HUES6 (cell line): ENCODE measurements around the gene ECD.

Experiments used
- H3K27ac ChIP-seq: 2 replicates; pipeline ENCODE4 v1.7.0; 2013; ENCODE audit warnings: low read depth, mild to moderate bottlenecking, low read length, inconsistent platforms
- H3K27me3 ChIP-seq: 2 replicates; pipeline ENCODE4 v1.6.1; 2013; ENCODE audit warnings: low read length; ENCODE audit not compliant: control insufficient read depth, insufficient read depth
- H3K36me3 ChIP-seq: 2 replicates; pipeline ENCODE4 v1.6.1; 2013; ENCODE audit warnings: low read length; ENCODE audit not compliant: control insufficient read depth, insufficient read depth
- H3K4me1 ChIP-seq: 2 replicates; pipeline ENCODE4 v1.6.1; 2013; ENCODE audit warnings: low read length; ENCODE audit not compliant: control insufficient read depth, insufficient read depth
- H3K4me3 ChIP-seq: 2 replicates; pipeline ENCODE4 v1.5.1; 2013; ENCODE audit warnings: low read depth, low read length
- H3K9ac ChIP-seq: one replicate; pipeline ENCODE4 v1.6.1; 2013; ENCODE audit warnings: mild to moderate bottlenecking, low read length
- H3K9me3 ChIP-seq: 2 replicates; pipeline ENCODE4 v1.6.1; 2013; ENCODE audit warnings: low read depth, low read length; ENCODE audit not compliant: control insufficient read depth, insufficient read depth

Gene ECD

GRCh38 chr10:73183667-73184281 lies 16.0 kb upstream of the ECD start:
- Histone ChIP-seq H3K36me3 (peaks cover 14% of the 10 kb centered on the region), H3K4me3 (no peak overlapping the region), H3K27me3 (no peaks in the 10 kb centered on the region), H3K9me3 (no peaks in the 10 kb centered on the region), H3K4me1 (no peaks in the 10 kb centered on the region), H3K9ac (no peak overlapping the region), H3K27ac (no peak overlapping the region)

GRCh38 chr10:73182568-73182967 lies 14.8 kb upstream of the ECD start:
- Histone ChIP-seq H3K4me1 (no peaks in the 10 kb centered on the region), H3K27ac (no peak overlapping the region)

GRCh38 chr10:73174148-73174925 lies 6.5 kb upstream of the ECD start:
- Histone ChIP-seq H3K4me3 (no peak overlapping the region), H3K9me3 (no peaks in the 10 kb centered on the region), H3K36me3 (peaks cover 15% of the 10 kb centered on the region)

More at GRCh38 chr10:73182568-73182967, 14.8 kb upstream of the ECD start:
- Histone ChIP-seq H3K27me3 (no peaks in the 10 kb centered on the region), H3K36me3 (peaks cover 17% of the 10 kb centered on the region), H3K9ac (no peak overlapping the region), H3K4me3 (no peak overlapping the region), H3K9me3 (no peaks in the 10 kb centered on the region)

GRCh38 chr10:73172867-73173266 lies 5.1 kb upstream of the ECD start:
- no peak overlapping the region for H3K4me3 ChIP-seq
- peaks cover 13% of the 10 kb centered on the region for H3K36me3 ChIP-seq
- H3K27me3 ChIP-seq, result no peaks in the 10 kb centered on the region
- H3K9me3 ChIP-seq, result no peaks in the 10 kb centered on the region
- no peaks in the 10 kb centered on the region for H3K4me1 ChIP-seq
- no peak overlapping the region for H3K27ac ChIP-seq
- H3K9ac ChIP-seq, result no peak overlapping the region

More at GRCh38 chr10:73174148-73174925, 6.5 kb upstream of the ECD start:
- no peaks in the 10 kb centered on the region for H3K27me3 ChIP-seq
- H3K27ac ChIP-seq, result no peak overlapping the region
- H3K9ac ChIP-seq, result no peak overlapping the region
- no peaks in the 10 kb centered on the region for H3K4me1 ChIP-seq

GRCh38 chr10:73169320-73169719 lies 1.5 kb upstream of the ECD start:
- Histone ChIP-seq H3K27ac (no peak overlapping the region), H3K9me3 (no peaks in the 10 kb centered on the region), H3K27me3 (no peaks in the 10 kb centered on the region), H3K9ac (no peak overlapping the region), H3K4me3 (no peak overlapping the region; the same call in 1 of the 2 replicates), H3K36me3 (no peaks in the 10 kb centered on the region), H3K4me1 (no peaks in the 10 kb centered on the region)

- Histone ChIP-seq H3K27ac (peak overlapping the region; percentile 43; the same call in 1 of the 2 replicates), H3K4me3 (peak overlapping the region; percentile 84), H3K36me3 (peaks cover 6% of the 10 kb centered on the region), H3K9ac (peak overlapping the region; percentile 85), H3K9me3 (no peaks in the 10 kb centered on the region), H3K4me1 (no peaks in the 10 kb centered on the region), H3K27me3 (no peaks in the 10 kb centered on the region)
Observed at GRCh38 chr10:73168465-73168803, 626 bp upstream of the ECD start.

GRCh38 chr10:73167458-73167782 lies 388 bp downstream of the ECD start:
- H3K27ac ChIP-seq, result peak overlapping the region; percentile 43; the same call in 1 of the 2 replicates
- peak overlapping the region; percentile 85 for H3K9ac ChIP-seq
- H3K9me3 ChIP-seq, result no peaks in the 10 kb centered on the region
- H3K4me3 ChIP-seq, result peak overlapping the region; percentile 84
- H3K4me1 ChIP-seq, result no peaks in the 10 kb centered on the region
- H3K27me3 ChIP-seq, result no peaks in the 10 kb centered on the region
- H3K36me3 ChIP-seq, result peaks cover 16% of the 10 kb centered on the region

GRCh38 chr10:73166972-73167371 lies 836 bp downstream of the ECD start:
- Histone ChIP-seq H3K4me1 (no peaks in the 10 kb centered on the region), H3K27me3 (no peaks in the 10 kb centered on the region), H3K36me3 (peaks cover 20% of the 10 kb centered on the region), H3K4me3 (peak overlapping the region; percentile 84), H3K27ac (no peak overlapping the region), H3K9me3 (no peaks in the 10 kb centered on the region), H3K9ac (no peak overlapping the region)

GRCh38 chr10:73163096-73163495 lies 4.7 kb downstream of the ECD start:
- Histone ChIP-seq H3K27ac (no peak overlapping the region), H3K4me3 (no peak overlapping the region), H3K36me3 (peaks cover 34% of the 10 kb centered on the region), H3K27me3 (no peaks in the 10 kb centered on the region), H3K4me1 (no peaks in the 10 kb centered on the region), H3K9me3 (no peaks in the 10 kb centered on the region), H3K9ac (no peak overlapping the region)

GRCh38 chr10:73161662-73162061 lies 6.1 kb downstream of the ECD start:
- Histone ChIP-seq H3K36me3 (peaks cover 40% of the 10 kb centered on the region), H3K9me3 (no peaks in the 10 kb centered on the region), H3K4me3 (no peak overlapping the region), H3K9ac (no peak overlapping the region), H3K27ac (no peak overlapping the region), H3K27me3 (no peaks in the 10 kb centered on the region), H3K4me1 (no peaks in the 10 kb centered on the region)

GRCh38 chr10:73161079-73161478 lies 6.7 kb downstream of the ECD start:
- no peak overlapping the region for H3K4me3 ChIP-seq
- H3K36me3 ChIP-seq, result peaks cover 46% of the 10 kb centered on the region
- no peaks in the 10 kb centered on the region for H3K27me3 ChIP-seq
- no peak overlapping the region for H3K27ac ChIP-seq
- no peaks in the 10 kb centered on the region for H3K9me3 ChIP-seq
- no peaks in the 10 kb centered on the region for H3K4me1 ChIP-seq
- no peak overlapping the region for H3K9ac ChIP-seq
